Peyer's patch (tissue), 4 donors: Measurements from ENCODE around the gene DEPP1. TPM values are rescaled to one million over a fixed set of nuclear protein-coding genes. Genes with fewer than 3 reads are reported as not detected.
A peak's percentile ranks its signal among the peaks of the same experiment; 100 is the strongest.

ENCODE experiments used
- DNase-seq, 3 donors: peaks; one replicate each; pipeline ENCODE4 v3.0.0-alpha.2; 2017 to 2019
- H3K27ac ChIP-seq, 4 donors: fragments of 200-600 bp; sonication (generic); one replicate each; pipeline ENCODE4 v1.5.1; 2016 to 2019
- H3K27me3 ChIP-seq, 2 donors: fragments of 200-600 bp; sonication (generic); one replicate each; pipeline ENCODE4 v1.5.1; 2019
- H3K36me3 ChIP-seq, 3 donors: fragments of 200-600 bp; sonication (generic); one replicate each; pipeline ENCODE4 v1.5.1; 2016 to 2019
- H3K4me1 ChIP-seq, 4 donors: fragments of 200-600 bp; sonication (generic); one replicate each; pipeline ENCODE4 v1.5.1; 2016 to 2019
- H3K4me3 ChIP-seq, 4 donors: fragments of 200-600 bp; sonication (generic); 1 replicate in 3 of 4; 2 replicates in 1 of 4; pipeline ENCODE4 v1.5.1; 2016 to 2019; ENCODE audit warnings: mild to moderate bottlenecking in 1 of 4
- H3K9me3 ChIP-seq, 4 donors: fragments of 200-600 bp; sonication (generic); one replicate each; pipeline ENCODE4 v1.5.1; 2016 to 2019; ENCODE audit warnings: mild to moderate bottlenecking in 1 of 4
- CTCF ChIP-seq, 6 experiments: fragments of 450-650 bp in 4 of 6; fragments of 200-600 bp in 2 of 6; sonication (generic) in 1 of 6; IDR thresholded peaks; one replicate each; pipeline ENCODE4 v1.5.1; 2017 to 2019; ENCODE audit warnings: antibody characterized with exemption in 6 of 6, mild to moderate bottlenecking in 3 of 6, moderate library complexity in 1 of 6
- POLR2A ChIP-seq, 2 donors: fragments of 450-650 bp; IDR thresholded peaks; one replicate each; pipeline ENCODE4 v1.5.1; 2017; ENCODE audit warnings: antibody characterized with exemption in 2 of 2, mild to moderate bottlenecking in 2 of 2, moderate library complexity in 2 of 2
- total RNA-seq, 4 donors: library from RNA; depleted of rRNA; stranded (reverse); fragments of >200 nt; gene quantifications; one replicate each; pipeline ENCODE4 v1.1.0, GENCODE V29; 2016

The DEPP1 gene
- total RNA-seq, 4 donors from 2014 or later = 3.9 to 96.0 (median 49.8) TPM

- TF ChIP-seq POLR2A (IDR thresholded peaks at IDR 0.05) (peak; percentile 32 to 46), CTCF (IDR thresholded peaks at IDR 0.05) (peak in 4 of 6 experiments; percentile 9 to 30 (median 28))
- Histone ChIP-seq H3K27me3 (no peaks in the 10 kb centered on the region), H3K4me3 (peak within 1 kb of the TSS; percentile 42 to 76 (median 66)), H3K36me3 (peaks cover 0 to 10% (median 0%) of the 10 kb centered on the region in 3 donors), H3K9me3 (no peaks in the 10 kb centered on the region), H3K27ac (peak within 1 kb of the TSS; percentile 82 to 96 (median 94)), H3K4me1 (peaks cover 0 to 33% (median 6%) of the 10 kb centered on the region in 4 donors)
- peak; percentile 65 to 85 (median 85) for DNase-seq
Measured at GRCh38 chr10:45000752-45001380, 22.3 kb upstream of the DEPP1 start, which contains the start of gene ZNF22. Gene ZNF22 (plus strand): TSS chr10:45000923. CDS start chr10:45003369, 2,446 bp downstream.

GRCh38 chr10:45000138-45000751, 21.6 kb upstream of the DEPP1 start:
- H3K27ac ChIP-seq = peak overlapping the region; percentile 82 to 96 (median 94)
- no peaks in the 10 kb centered on the region for H3K27me3 ChIP-seq
- H3K4me3 ChIP-seq = peak overlapping the region; percentile 42 to 76 (median 66)
- peak in 1 of 3 donors; percentile 80 for DNase-seq
- no peaks in the 10 kb centered on the region for H3K9me3 ChIP-seq
- TF ChIP-seq CTCF (IDR thresholded peaks at IDR 0.05) (no peak), POLR2A (IDR thresholded peaks at IDR 0.05) (no peak)
- H3K36me3 ChIP-seq = peaks cover 0 to 10% (median 0%) of the 10 kb centered on the region in 3 donors
- peaks cover 0 to 37% (median 7%) of the 10 kb centered on the region in 4 donors for H3K4me1 ChIP-seq

DNA sequence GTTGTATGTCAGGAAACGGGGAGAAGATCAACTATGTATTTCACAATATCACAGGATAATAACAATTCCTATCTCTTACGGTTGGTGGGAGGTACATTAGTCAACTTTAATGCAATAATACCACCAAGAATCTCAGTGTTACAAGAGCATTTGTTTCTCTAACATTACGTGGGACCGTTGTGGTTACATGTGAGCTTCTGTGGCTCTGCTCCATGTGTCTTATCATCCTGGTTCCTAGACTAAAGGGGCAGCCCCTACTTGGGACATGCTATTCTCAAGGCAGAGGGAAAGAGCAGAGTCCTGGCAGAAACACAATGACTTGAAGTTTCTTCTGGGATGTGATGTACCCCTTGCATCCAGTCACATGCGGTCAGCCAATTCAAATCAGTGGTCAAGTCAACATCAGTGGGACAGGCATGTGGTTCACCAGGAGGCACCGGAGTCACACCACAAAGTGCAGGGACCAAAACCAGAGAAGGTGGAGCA, 19.6 kb upstream of the DEPP1 start:
- TF ChIP-seq POLR2A (IDR thresholded peaks at IDR 0.05) (no peak), CTCF (IDR thresholded peaks at IDR 0.05) (no peak)
- no peak overlapping the region for H3K4me3 ChIP-seq
- peaks cover 0 to 4% (median 0%) of the 10 kb centered on the region in 3 donors for H3K36me3 ChIP-seq
- peak overlapping the region in 3 of 4 donors; percentile 67 to 85 (median 82) for H3K27ac ChIP-seq
- H3K27me3 ChIP-seq = no peaks in the 10 kb centered on the region
- peaks cover 0 to 42% (median 8%) of the 10 kb centered on the region in 4 donors for H3K4me1 ChIP-seq
- no peak for DNase-seq
- no peaks in the 10 kb centered on the region for H3K9me3 ChIP-seq

- TF ChIP-seq CTCF (IDR thresholded peaks at IDR 0.05) = no peak
- TF ChIP-seq POLR2A (IDR thresholded peaks at IDR 0.05) = no peak
- no peaks in the 10 kb centered on the region for H3K27me3 ChIP-seq
- no peaks in the 10 kb centered on the region for H3K9me3 ChIP-seq
- H3K36me3 ChIP-seq = peaks cover 0 to 13% (median 0%) of the 10 kb centered on the region in 3 donors
- no peak overlapping the region for H3K4me3 ChIP-seq
- H3K4me1 ChIP-seq = peaks cover 0 to 36% (median 8%) of the 10 kb centered on the region in 4 donors
- H3K27ac ChIP-seq = peak overlapping the region; percentile 55 to 85 (median 74)
- no peak for DNase-seq
Measured at GRCh38 chr10:44997105-44997748, 18.6 kb upstream of the DEPP1 start.

DNA sequence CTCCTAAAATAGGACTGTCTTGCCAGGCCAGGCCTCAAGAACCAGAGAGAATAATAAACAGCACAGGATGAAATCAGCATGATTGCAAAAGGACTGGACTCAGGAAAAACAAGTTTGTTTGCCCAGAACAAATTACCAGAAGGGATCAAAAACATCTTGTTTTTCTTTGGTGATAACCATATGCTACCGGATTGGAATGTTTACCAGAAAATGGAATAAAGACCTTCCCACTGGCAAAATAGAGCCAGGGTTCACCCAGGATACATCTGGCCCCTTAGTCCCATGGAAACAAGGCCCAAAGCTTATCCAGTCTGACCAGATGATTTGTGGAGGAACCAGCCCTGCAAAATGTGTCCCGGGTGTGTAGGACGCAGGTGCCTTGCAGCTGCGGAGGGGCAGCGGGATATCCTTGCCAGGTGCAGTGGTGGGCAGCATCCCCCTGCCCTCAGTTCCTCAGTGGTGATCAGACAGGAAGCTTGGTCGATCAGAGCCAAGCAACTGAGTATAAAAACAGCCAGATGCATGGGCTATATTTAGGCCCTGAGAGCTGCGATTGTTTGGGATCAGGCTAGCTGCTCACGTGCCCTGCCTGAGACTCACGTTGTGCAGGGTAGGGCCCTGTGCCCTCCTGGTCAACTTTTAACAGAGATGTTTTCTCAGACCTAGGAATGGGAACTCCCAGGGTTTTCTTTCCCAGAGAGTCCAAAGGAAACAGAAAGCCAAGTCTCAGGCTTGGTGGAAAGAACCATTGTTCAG, 17.5 kb upstream of the DEPP1 start:
- peak in 1 of 3 donors; percentile 44 for DNase-seq
- Histone ChIP-seq H3K9me3 (no peaks in the 10 kb centered on the region), H3K4me3 (no peak overlapping the region), H3K27me3 (no peaks in the 10 kb centered on the region), H3K27ac (peak overlapping the region; percentile 55 to 85 (median 74)), H3K4me1 (peaks cover 0 to 30% (median 5%) of the 10 kb centered on the region in 4 donors), H3K36me3 (peaks cover 0 to 24% (median 0%) of the 10 kb centered on the region in 3 donors)
- no peak for TF ChIP-seq CTCF (IDR thresholded peaks at IDR 0.05)
- no peak for TF ChIP-seq POLR2A (IDR thresholded peaks at IDR 0.05)
